A549 (cell line): Measurements from ENCODE around the gene NUDCD3.

Experiments used
- CBX2 ChIP-seq: fragments of 200-600 bp; sonication (generic); IDR thresholded peaks from 2 replicates; pipeline ENCODE4 v1.6.1; 2016; ENCODE audit warnings: low read depth, mild to moderate bottlenecking, borderline replicate concordance
- EP300 ChIP-seq, 2 experiments: fragments of >200 bp; sonication (Bioruptor Twin); formaldehyde crosslinking; IDR thresholded peaks; 2 replicates in 1 of 2; 3 replicates in 1 of 2; pipeline ENCODE4 v1.6.1; 2016 to 2017
- HOXB5 ChIP-seq: fragments of 250-450 bp; sonication (Bioruptor Pico); IDR thresholded peaks from 2 replicates; pipeline ENCODE4 v1.5.0; 2020; ENCODE audit warnings: mild to moderate bottlenecking, moderate library complexity
- JUN ChIP-seq, 2 experiments: fragments of >200 bp; sonication (Bioruptor Twin); formaldehyde crosslinking; IDR thresholded peaks; 2 replicates in 1 of 2; 3 replicates in 1 of 2; pipeline ENCODE4 v1.6.1; 2016 to 2017
- JUNB ChIP-seq: fragments of >200 bp; sonication (Bioruptor Twin); formaldehyde crosslinking; IDR thresholded peaks from 2 replicates; pipeline ENCODE4 v1.6.1; 2016
- MAZ ChIP-seq: fragments of 150-350 bp; IDR thresholded peaks from 2 replicates; pipeline ENCODE4 v1.6.1; 2014; ENCODE audit warnings: antibody characterized with exemption, low read depth, low read length, borderline replicate concordance
- NPAS2 ChIP-seq: fragments of 250-450 bp; sonication (Bioruptor Pico); IDR thresholded peaks from 2 replicates; pipeline ENCODE4 v1.8.0; 2022; ENCODE audit warnings: mild to moderate bottlenecking, moderate library complexity, borderline replicate concordance
- POLR2AphosphoS2 ChIP-seq: conservative IDR thresholded peaks from 2 replicates; pipeline ENCODE4 v1.6.1; 2012; ENCODE audit warnings: low read length, improper control_type of control experiment, inconsistent platforms
- SMC3 ChIP-seq: fragments of >200 bp; sonication (Bioruptor Twin); formaldehyde crosslinking; IDR thresholded peaks from 3 replicates; pipeline ENCODE4 v1.6.1; 2018; ENCODE audit warnings: inconsistent platforms
- SREBF2 ChIP-seq: fragments of 450-650 bp; IDR thresholded peaks from 2 replicates; pipeline ENCODE4 v1.6.1; 2014; ENCODE audit warnings: mild to moderate bottlenecking, moderate library complexity
- TP53 ChIP-seq: fragments of 250-450 bp; sonication (Bioruptor Pico); IDR thresholded peaks from 2 replicates; pipeline ENCODE4 v1.5.0; 2021; ENCODE audit warnings: mild to moderate bottlenecking, moderate library complexity
- TF ChIP-seq, protein P1 (sequence below): fragments of >200 bp; sonication (Bioruptor Twin); formaldehyde crosslinking; IDR thresholded peaks from 3 replicates; pipeline ENCODE4 v1.5.1; 2016
- TF ChIP-seq, protein P2 (sequence below): fragments of 250-450 bp; sonication (Bioruptor Pico); IDR thresholded peaks from 2 replicates; pipeline ENCODE4 v1.5.0; 2020; ENCODE audit warnings: low read depth, mild to moderate bottlenecking, moderate library complexity

DNA sequence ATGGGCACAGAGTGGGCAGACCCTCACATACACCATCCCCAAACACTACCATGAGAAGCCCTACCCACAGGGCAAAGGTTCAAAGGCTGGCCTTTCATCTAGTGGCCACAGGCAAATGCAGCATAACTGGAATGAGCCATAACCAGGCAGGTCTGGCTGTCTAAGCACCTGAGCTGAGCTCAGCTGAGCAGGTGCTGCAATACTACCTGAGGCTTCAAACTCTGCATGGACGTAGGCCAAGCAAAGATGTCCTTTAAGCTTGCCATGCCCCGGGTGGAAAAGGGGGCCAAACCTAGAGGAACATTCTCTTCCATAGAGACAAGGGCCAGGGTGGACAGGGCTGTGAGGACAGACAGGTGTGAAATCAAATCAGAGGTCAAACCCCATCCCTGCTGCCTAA, 99.8 kb downstream of the NUDCD3 start:
- no peak for TF ChIP-seq EP300 (IDR thresholded peaks at IDR 0.05)
- TF ChIP-seq, protein P1, sequence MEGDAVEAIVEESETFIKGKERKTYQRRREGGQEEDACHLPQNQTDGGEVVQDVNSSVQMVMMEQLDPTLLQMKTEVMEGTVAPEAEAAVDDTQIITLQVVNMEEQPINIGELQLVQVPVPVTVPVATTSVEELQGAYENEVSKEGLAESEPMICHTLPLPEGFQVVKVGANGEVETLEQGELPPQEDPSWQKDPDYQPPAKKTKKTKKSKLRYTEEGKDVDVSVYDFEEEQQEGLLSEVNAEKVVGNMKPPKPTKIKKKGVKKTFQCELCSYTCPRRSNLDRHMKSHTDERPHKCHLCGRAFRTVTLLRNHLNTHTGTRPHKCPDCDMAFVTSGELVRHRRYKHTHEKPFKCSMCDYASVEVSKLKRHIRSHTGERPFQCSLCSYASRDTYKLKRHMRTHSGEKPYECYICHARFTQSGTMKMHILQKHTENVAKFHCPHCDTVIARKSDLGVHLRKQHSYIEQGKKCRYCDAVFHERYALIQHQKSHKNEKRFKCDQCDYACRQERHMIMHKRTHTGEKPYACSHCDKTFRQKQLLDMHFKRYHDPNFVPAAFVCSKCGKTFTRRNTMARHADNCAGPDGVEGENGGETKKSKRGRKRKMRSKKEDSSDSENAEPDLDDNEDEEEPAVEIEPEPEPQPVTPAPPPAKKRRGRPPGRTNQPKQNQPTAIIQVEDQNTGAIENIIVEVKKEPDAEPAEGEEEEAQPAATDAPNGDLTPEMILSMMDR = no peak
- TF ChIP-seq POLR2AphosphoS2 = no peak
- no peak for TF ChIP-seq NPAS2 (CRISPR knock-in tag)
- TF ChIP-seq, protein P2, sequence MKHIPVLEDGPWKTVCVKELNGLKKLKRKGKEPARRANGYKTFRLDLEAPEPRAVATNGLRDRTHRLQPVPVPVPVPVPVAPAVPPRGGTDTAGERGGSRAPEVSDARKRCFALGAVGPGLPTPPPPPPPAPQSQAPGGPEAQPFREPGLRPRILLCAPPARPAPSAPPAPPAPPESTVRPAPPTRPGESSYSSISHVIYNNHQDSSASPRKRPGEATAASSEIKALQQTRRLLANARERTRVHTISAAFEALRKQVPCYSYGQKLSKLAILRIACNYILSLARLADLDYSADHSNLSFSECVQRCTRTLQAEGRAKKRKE (CRISPR knock-in tag) = no peak
- TF ChIP-seq SREBF2 = no peak
- TF ChIP-seq SMC3 = no peak
- no peak for TF ChIP-seq MAZ
- no peak for TF ChIP-seq CBX2
- no peak for TF ChIP-seq JUN (IDR thresholded peaks at IDR 0.05)
- no peak for TF ChIP-seq TP53 (CRISPR knock-in tag)
- no peak for TF ChIP-seq JUNB
- TF ChIP-seq HOXB5 (CRISPR knock-in tag) = no peak
